ENCODE measurements around the gene HLA-F.

The HLA-F gene

DNA sequence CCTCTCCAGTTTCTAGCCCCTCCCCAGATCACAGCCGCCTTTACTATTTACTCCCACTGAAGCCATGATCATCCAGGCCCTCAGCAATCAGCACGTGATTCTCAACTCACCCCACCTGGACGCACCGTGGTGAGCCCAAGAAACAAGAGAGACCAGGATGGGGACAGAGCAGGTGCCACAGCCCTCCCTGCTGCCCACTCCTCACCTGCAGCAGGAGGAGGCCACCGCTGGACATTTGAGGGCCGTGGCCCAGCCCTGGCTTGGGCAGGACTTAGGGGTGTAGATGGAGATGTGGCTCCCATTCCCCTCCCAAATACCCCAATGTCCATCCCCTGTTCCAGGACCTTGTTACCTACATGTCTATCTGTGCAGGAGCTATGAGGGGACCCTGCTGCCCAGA is 20.3 kb downstream of the HLA-F start:
- no peak overlapping the region for H3K4me3 ChIP-seq (ENCODE audit: low read length)
- no peak for DNase-seq (ENCODE audit: low read depth)
- no peak for TF ChIP-seq CTCF (conservative IDR thresholded peaks at IDR 0.05; ENCODE audit: low read depth, low read length)

- no peak for DNase-seq (ENCODE audit: low read depth)
- TF ChIP-seq CTCF (conservative IDR thresholded peaks at IDR 0.05; ENCODE audit: low read depth, low read length), result no peak
- H3K4me3 ChIP-seq (ENCODE audit: low read length), result no peak overlapping the region
Observed at GRCh38 chr6:29744131-29744530, 20.9 kb downstream of the HLA-F start.

DNA sequence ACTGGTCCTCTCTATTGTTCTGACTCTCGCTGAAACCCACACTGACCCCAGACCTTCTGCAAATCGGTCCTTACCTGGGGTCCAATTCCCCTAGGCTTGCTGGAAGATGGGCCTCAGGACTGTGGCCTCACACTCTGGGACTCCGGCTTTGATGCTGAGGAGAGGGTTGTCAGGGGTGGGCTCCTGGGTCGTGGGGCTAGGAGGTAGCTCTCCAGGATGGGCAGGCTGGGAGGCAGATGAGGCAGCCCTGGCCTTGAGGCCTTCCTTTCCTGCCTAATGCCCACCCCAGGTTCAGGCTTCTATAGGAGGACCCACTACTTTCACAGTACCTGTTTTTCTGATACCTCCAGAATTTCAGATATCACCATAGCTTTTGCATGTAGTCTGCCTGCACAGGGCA is 21.4 kb downstream of the HLA-F start:
- no peak overlapping the region for H3K4me3 ChIP-seq (ENCODE audit: low read length)
- TF ChIP-seq CTCF (conservative IDR thresholded peaks at IDR 0.05; ENCODE audit: low read depth, low read length), result no peak
- no peak for DNase-seq (ENCODE audit: low read depth)

GRCh38 chr6:29745386-29745785 is 22.2 kb downstream of the HLA-F start:
- DNase-seq (ENCODE audit: low read depth), result no peak
- no peak for TF ChIP-seq CTCF (conservative IDR thresholded peaks at IDR 0.05; ENCODE audit: low read depth, low read length)
- H3K4me3 ChIP-seq (ENCODE audit: low read length), result no peak overlapping the region

- TF ChIP-seq CTCF (conservative IDR thresholded peaks at IDR 0.05; ENCODE audit: low read depth, low read length), result no peak
- DNase-seq (ENCODE audit: low read depth), result no peak
- no peak overlapping the region for H3K4me3 ChIP-seq (ENCODE audit: low read length)
Observed at GRCh38 chr6:29745855-29746449, 22.7 kb downstream of the HLA-F start.

- no peak overlapping the region for H3K4me3 ChIP-seq (ENCODE audit: low read length)
- DNase-seq (ENCODE audit: low read depth), result no peak
- TF ChIP-seq CTCF (conservative IDR thresholded peaks at IDR 0.05; ENCODE audit: low read depth, low read length), result no peak
Observed at GRCh38 chr6:29746846-29747687, 23.8 kb downstream of the HLA-F start.
